GM18511 (cell line): ENCODE data around the gene IFIT2.

Experiments used
- ATAC-seq: cut with Tn5 transposase; IDR thresholded peaks from one replicate; pipeline ENCODE4 v1.9.1; 2021; ENCODE audit warnings: mild to moderate bottlenecking, moderate library complexity; ENCODE audit not compliant: unreplicated experiment

IFIT2 gene

GRCh38 chr10:89357975-89358374 is 56.1 kb downstream of the IFIT2 start:
- no peak for ATAC-seq
